D721Med (cell line): ENCODE results near the gene MIXL1.
A peak's percentile ranks its signal among the peaks of the same experiment; 100 is the strongest.
"Not testable (repeated sequence)": the region's sequence is repeated elsewhere in the genome, so short reads cannot be mapped to it uniquely, and the experiment has no call there.

Experiments
- DNase-seq: peaks from one replicate; pipeline ENCODE4 v3.0.0; 2011; ENCODE audit warnings: low spot score; ENCODE audit not compliant: insufficient read length
- FAIRE-seq: peaks from 2 replicates; lab custom pipeline; 2011; peaks lifted over from hg19 to GRCh38; lab: Jason Lieb, UNC
- TF ChIP-seq, protein P1 (sequence below): IDR thresholded peaks from 2 replicates; pipeline ENCODE4 v1.5.1; 2012; ENCODE audit warnings: mild to moderate bottlenecking, control low read depth; ENCODE audit not compliant: insufficient read depth; ENCODE audit errors: missing control alignments

MIXL1 gene

GRCh38 chr1:226187380-226187779 is 36.1 kb upstream of the MIXL1 start:
- DNase-seq (no peak), FAIRE-seq (no peak)
- TF ChIP-seq, protein P1, sequence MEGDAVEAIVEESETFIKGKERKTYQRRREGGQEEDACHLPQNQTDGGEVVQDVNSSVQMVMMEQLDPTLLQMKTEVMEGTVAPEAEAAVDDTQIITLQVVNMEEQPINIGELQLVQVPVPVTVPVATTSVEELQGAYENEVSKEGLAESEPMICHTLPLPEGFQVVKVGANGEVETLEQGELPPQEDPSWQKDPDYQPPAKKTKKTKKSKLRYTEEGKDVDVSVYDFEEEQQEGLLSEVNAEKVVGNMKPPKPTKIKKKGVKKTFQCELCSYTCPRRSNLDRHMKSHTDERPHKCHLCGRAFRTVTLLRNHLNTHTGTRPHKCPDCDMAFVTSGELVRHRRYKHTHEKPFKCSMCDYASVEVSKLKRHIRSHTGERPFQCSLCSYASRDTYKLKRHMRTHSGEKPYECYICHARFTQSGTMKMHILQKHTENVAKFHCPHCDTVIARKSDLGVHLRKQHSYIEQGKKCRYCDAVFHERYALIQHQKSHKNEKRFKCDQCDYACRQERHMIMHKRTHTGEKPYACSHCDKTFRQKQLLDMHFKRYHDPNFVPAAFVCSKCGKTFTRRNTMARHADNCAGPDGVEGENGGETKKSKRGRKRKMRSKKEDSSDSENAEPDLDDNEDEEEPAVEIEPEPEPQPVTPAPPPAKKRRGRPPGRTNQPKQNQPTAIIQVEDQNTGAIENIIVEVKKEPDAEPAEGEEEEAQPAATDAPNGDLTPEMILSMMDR: no peak

DNA sequence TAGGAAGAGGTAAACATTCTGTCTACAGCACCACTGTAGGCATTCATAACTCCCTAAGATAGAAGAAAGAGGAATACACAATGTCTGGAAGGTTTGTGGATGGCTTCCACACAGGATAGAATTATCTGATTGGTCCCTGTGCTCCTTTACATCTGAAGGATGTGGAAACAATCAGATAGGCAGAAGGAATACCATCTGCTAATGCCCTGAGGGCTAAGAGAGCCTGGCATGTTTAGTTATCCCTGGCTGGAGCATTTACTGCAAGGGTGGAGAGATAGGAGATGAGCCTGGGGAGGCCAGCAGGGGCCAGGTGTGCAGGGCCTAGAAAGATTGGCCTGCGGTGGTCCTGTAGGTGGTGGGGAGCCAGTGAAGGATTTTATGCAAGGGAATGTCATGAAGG is 28.3 kb upstream of the MIXL1 start:
- TF ChIP-seq, protein P1: no peak
- FAIRE-seq (no peak), DNase-seq (no peak)

GRCh38 chr1:226199971-226200370 is 23.5 kb upstream of the MIXL1 start:
- TF ChIP-seq, protein P1: no peak

DNA sequence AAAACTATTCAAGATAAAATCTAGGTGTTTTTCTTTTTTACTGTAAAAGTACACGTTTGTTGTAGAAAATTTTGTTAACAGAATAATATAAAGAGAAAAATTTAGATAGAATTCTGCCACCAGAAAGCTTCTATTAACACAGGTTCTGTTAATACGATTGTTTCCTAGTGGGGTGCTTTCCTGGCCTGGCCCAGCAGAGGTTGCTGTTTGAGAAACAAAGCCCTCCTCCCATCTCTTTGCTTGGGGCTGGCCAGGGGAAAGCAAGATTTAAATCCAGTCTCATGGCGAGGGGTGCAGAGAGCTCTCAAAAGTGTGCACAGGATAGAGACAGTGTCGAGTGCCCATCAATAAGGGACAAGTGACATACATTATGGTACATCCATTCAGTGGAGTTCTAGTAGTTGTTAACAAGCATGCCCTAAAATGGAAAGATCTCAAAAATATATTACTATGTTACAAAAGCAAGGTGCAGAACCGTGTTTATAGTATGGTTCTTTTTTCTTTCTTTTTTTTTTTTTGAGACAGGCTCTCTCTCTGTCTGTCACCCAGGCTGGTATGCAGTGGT is 22.4 kb upstream of the MIXL1 start:
- FAIRE-seq (no peak), DNase-seq (no peak)
- TF ChIP-seq, protein P1: peak; percentile 54

More at GRCh38 chr1:226199971-226200370, 23.5 kb upstream of the MIXL1 start:
- no peak for DNase-seq
- no peak for FAIRE-seq

DNA sequence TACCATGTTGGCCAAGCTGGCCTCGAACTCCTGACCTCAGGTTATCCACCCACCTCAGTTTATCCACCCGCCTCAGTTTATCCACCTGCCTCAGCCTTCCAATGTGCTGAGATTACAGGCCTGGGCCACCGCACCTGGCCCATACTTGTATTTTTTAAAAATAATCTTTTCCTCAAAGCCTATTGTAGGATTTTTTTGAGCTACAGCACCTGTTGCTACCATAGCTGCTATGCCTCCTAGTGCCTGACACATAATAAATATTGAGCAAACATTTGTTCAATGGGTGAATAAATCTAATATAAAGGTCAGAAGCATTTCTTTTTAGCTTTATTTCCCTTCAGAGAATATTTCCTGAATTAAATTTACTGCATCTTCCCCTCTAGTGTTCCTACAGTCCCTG is 21.2 kb upstream of the MIXL1 start:
- no peak for DNase-seq
- TF ChIP-seq, protein P1: no peak
- FAIRE-seq: no peak

DNA sequence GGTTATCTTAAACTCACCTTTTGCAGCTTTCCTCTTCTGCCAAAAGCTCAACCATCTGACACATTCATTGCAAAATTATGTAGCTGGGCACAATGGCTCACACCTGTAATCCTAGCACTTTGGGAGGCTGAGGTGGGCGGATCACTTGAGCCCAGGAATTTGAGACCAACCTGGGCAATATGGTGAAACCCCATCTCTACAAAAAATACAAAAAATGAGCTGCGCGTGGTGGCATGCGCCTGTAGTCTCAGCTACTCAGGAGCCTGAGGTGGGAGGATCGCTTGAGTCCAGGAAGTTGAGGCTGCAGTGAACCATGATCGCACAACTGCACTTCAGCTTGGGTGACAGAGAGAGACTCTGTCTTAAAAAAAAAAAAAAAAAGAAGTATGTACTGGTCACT is 20.8 kb upstream of the MIXL1 start:
- FAIRE-seq, DNase-seq: not testable (repeated sequence)

GRCh38 chr1:226203240-226203639 is 20.2 kb upstream of the MIXL1 start:
- no peak for FAIRE-seq
- DNase-seq: no peak
- TF ChIP-seq, protein P1: no peak

DNA sequence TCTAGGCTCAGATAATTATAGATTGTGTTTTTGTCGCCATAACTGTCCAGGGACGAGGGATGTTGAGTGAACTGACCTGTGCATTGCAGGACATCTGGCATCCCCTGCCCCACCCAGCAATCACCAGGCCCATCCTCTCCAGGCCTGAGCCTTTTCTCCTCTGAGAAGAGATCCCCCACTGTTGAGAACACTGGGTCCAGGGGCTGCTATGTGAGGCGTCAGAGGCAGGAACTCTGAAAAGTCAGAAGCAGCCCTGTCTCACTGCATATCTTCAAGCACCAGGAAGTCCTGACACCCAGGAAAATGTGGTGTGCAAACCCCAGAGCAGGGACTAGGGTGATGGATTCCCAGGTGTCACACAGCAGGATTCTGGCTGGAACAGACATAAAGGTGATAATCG is 19.8 kb upstream of the MIXL1 start:
- FAIRE-seq (no peak), DNase-seq (no peak)
- TF ChIP-seq, protein P1: no peak
